Lower leg skin (tissue), 3 donors: ENCODE measurements around the gene HSPG2.

Source experiments
- CTCF ChIP-seq, 3 donors: fragments of 450-650 bp; IDR thresholded peaks; one replicate each; pipeline ENCODE4 v1.5.1; 2016; ENCODE audit warnings: antibody characterized with exemption in 3 of 3, mild to moderate bottlenecking in 3 of 3, moderate library complexity in 2 of 3
- POLR2A ChIP-seq, 2 donors: fragments of 450-650 bp; IDR thresholded peaks; one replicate each; pipeline ENCODE4 v1.6.1; 2016 to 2017; ENCODE audit warnings: antibody characterized with exemption in 2 of 2, mild to moderate bottlenecking in 1 of 2, moderate library complexity in 1 of 2

DNA sequence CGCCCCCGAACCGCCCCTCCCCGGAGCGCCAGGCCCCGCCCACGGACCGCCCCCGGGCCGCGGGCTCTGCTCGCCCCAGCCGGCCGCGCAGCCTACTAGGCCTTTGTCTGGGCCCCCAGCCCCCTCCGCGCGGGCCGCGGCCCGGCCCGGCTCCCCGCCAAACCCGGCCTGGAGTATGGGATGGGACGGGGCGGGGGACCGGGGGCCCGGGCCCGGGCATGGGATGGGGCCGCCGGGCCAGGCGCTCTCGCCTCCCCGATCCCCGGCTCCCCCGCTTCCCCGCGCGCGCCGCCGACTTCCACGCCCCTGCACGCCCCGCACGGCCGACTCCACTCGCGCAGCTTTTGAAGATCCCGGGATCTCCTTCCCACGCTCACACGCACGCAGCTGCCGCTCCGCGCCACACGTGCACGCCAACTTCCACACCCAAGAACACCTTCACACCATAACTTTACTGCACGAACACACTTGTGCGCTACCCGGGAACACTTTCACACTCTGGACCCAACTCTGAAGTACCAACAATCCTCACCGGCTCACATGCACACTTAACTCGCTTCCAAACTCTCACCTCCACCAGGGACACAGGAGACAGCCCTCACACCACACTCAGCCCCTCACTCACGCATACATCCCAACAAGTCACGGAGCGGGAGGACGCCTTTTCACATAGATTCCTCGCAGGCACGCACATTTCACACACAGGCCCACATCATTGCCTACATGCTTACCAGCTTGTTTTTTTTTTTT lies 437 bp upstream of the HSPG2 start:
- no peak for TF ChIP-seq CTCF (IDR thresholded peaks at IDR 0.05)
- TF ChIP-seq POLR2A (IDR thresholded peaks at IDR 0.05), result no peak
